ENCODE data around the gene MFN2.

Gene MFN2

GRCh38 chr1:12057940-12058687, 77.9 kb downstream of the MFN2 start:
- in situ Hi-C loops (cut with MboI; ENCODE audit: low sequenced_read_pairs, unreplicated experiment) = no loop called here
- DNase-seq (ENCODE audit: low spot score) = no peak
- TF ChIP-seq CTCF (IDR thresholded peaks at IDR 0.05; ENCODE audit: borderline replicate concordance, control extremely low read depth, extremely low read depth, insufficient read depth, missing control alignments) = no peak

- no peak for DNase-seq (ENCODE audit: low spot score)
- in situ Hi-C loops (cut with MboI; ENCODE audit: low sequenced_read_pairs, unreplicated experiment) = no loop called here
- TF ChIP-seq CTCF (IDR thresholded peaks at IDR 0.05; ENCODE audit: borderline replicate concordance, control extremely low read depth, extremely low read depth, insufficient read depth, missing control alignments) = no peak
These were observed 79.0 kb downstream of the MFN2 start for GRCh38 chr1:12059226-12059625.

- no peak for TF ChIP-seq CTCF (IDR thresholded peaks at IDR 0.05; ENCODE audit: borderline replicate concordance, control extremely low read depth, extremely low read depth, insufficient read depth, missing control alignments)
- in situ Hi-C loops (cut with MboI; ENCODE audit: low sequenced_read_pairs, unreplicated experiment) = no loop called here
- DNase-seq (ENCODE audit: low spot score) = no peak
These were observed 79.6 kb downstream of the MFN2 start for GRCh38 chr1:12059722-12060464.

- in situ Hi-C loops (cut with MboI; ENCODE audit: low sequenced_read_pairs, unreplicated experiment) = no loop called here
- no peak for TF ChIP-seq CTCF (IDR thresholded peaks at IDR 0.05; ENCODE audit: borderline replicate concordance, control extremely low read depth, extremely low read depth, insufficient read depth, missing control alignments)
These were observed 80.3 kb downstream of the MFN2 start for GRCh38 chr1:12060500-12060899.

More at GRCh38 chr1:12060500-12060899, 80.3 kb downstream of the MFN2 start:
- DNase-seq (ENCODE audit: low spot score) = no peak

Measured in GM13976 (cell line).